COLO668 (cell line): ENCODE data around the gene C1QTNF3.
A peak's percentile ranks its signal among the peaks of the same experiment; 100 is the strongest.
"Not testable (repeated sequence)": the region's sequence is repeated elsewhere in the genome, so short reads cannot be mapped to it uniquely, and the experiment has no call there.

ENCODE experiments used
- DNase-seq: peaks from one replicate; lab custom pipeline; 2025; ENCODE audit not compliant: unreplicated experiment; lab: John Stamatoyannopoulos, UW

The C1QTNF3 gene

DNA sequence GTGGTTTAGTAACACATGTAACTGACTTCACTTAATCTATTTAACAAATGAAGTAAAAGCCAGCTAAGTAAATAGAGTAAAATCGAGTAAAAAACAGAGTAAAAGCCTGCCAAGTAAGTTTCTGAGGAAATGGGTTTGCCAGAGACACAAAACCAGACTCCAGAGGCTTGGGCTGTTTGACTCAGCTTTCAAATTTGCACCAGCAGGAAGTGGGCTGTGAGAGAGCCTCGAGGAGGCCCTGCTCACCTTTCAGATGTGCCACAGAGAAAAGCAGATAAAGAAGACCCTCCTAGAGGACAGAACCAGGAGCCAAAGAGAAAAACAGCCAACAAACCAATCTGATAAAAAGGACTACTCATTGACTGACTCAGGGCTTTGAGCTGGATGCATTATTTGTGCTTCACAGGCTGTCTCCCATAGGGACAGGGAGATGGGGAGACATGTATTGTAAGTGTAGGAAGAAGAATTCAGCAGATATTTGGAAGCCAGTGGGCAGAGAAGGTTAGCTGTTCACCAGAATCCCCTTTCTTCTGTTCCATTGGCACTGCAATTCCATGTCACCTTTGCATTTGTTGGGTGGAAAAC is 20.8 kb downstream of the C1QTNF3 start:
- no peak for DNase-seq

DNA sequence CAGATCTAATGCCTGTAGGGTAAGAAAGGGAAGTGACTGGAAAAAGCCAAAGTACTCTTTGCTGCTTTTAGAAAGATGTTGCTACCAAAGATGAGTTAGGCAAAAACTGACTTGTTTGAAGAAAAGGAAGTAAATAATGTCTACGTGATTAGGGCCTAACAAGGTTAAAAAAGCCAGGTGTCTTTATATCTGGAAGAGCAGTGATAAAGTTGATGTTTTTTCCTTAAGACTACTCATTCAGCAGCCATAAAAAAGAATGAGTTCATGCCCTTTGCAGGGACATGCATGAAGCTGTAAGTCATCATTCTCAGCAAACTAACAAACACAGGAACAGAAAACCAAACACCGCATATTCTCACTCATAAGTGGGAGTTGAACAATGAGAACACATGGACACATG is 21.7 kb downstream of the C1QTNF3 start:
- no peak for DNase-seq

DNA sequence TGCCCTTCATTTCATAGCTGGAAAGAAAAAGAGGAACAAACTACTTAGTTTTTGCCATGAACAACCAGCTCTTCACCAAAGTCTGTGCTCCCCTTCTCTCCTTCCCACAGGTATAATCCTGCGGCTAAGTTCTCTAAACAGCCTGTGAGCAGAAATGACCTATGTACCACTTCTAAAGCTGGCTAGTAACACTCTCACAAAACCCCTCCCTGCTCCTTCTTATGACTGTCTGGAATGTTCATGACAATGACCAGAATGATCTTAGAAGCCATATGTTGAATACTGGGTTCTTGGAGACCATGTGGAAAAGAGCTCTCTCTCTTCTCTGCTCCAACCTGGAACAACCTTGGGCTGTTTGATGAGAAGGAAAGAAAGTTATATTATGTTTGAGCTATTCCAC is 22.3 kb downstream of the C1QTNF3 start:
- no peak for DNase-seq

DNA sequence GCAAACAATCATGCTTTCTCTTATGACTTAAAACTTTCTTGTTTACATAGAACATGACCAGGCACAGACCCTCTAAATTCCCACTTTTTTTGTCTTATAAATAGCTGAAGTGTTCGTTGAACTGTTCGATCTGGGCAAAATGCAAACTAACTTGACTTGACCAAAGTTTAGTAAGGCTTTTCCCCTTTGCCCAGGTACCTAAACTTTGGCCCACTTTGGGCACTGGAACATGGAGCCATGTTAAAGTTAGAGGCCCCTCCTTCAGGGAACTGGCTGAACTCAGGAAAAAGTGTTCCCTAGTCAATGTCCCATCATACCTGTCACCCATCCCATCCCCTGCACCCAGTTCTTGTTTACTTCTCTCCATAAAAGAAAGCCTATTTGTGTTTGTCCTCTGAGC is 25.8 kb downstream of the C1QTNF3 start:
- no peak for DNase-seq

DNA sequence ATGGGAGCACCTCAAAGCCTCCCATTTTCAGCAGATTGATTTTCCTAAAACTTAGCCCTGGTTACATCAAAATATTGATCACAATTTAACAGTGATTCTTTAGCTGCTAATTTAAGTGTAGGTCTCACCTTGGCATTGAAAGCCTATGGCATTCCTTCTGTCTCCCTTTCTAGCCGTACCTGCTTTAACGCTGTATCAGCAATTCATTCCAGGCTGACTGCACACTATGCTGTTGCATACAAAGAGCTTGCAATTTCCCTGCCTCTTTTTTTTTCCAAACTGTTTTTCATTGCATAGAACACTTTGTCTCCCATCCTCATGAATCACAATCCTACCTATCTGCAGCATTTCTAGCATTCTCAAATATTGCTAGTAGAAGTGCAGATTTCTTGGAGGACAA is 26.3 kb downstream of the C1QTNF3 start:
- no peak for DNase-seq

DNA sequence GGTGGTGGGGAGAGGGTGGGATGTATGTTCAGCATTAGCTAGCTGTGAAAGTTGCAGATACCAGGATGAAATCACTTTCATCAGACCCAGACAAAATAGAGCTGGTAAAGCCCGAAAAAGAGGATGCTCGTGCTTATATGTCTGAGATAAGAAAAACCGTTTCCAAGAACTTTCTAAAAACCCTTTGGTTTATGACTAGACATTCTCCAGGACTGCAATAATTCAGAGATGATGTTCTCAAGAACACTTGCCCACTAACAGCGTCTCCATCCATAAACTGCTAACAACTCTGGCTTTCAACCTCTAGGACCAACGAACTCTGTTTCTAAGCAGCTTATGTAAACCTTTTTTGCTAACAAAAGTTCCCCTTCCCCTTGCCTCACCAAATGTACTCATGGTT is 26.8 kb downstream of the C1QTNF3 start:
- no peak for DNase-seq

DNA sequence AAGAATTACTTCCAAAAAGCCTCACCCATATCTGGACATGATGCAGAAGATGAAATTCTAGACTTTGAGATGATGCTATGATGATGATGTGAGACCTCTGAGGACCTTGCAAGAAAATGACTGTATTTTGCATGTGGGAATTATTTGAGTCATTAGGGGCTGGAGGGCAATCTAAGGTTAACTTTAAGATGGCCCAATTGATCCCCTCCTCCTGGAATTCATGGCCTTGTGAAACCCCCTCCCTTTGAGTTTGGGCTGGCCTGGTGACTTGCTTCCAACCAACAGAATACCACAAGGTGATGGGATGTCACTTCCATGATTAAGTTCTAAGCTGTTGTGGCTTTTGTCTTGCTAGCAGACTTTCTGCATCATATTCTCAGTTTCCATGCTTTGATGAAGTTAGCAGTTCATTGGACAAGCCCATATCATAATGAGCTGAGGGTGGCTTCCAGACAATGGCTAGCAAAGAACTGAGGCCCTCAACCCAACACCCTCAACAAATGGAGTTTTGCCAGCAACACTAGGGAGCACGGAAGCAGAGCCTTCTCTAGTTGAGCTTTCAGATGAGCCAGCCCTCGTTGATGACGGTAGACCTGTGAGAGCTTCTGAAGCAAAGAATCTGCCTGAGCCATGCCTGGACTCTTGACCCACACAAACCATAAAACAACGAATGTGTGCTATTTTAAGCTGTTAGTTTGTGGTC is 27.7 kb downstream of the C1QTNF3 start:
- DNase-seq, result no peak

DNA sequence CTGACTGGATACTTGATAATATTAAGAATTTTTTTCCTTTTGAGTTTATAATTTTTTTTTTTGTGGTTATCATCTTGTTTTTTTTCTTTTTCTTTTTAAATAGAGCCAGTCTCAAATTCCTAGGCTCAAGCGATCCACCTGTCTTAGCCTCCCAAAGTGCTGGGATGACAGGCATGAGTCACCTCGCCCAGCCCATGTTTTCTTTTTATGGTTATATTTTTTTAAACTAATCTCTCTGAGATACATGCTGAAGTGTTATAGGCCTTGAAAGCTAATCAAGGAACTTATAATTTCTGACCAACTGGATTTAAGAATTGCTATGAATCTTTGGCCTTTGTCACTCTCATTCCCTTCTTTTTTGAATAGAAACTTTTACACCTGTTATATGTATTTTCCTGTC is 28.4 kb downstream of the C1QTNF3 start:
- DNase-seq, result no peak

DNA sequence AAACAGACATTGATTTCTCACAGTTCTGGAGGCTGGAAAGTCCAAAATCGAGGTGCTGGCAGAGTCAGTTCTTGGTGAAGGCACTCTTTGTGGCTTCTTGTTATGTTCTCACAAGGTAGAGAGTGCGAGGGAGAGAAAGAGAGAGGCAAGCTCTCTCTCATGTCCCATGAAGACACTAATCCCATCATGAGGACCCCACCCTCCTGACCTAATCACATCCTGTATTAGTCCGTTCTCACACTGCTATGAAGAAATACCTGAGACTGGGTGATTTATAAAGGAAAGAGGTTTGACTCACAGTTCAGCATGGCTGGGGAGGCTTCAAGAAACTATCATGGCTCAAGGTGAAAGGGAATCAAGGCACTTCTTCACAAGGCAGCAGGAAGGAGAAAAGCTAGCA is 29.5 kb downstream of the C1QTNF3 start:
- DNase-seq, result no peak

DNA sequence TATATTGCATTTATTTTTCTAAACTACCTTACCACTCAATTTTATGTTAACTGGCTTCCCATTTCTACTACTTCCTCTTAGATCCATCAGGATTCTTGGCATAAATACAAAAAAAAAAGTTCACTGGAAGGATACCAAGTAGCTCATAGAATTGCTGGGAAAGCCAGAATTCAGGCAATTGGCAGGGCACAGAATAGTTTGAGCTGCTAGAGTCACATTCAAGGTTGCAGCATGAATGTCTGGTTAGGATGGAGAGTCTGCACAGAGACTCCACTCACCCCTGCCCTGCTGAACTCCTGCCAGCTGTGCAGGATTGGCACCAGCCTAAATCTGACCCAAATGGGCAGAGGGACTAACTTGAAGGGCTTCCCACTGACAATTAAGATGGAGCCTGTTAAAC is 30.2 kb downstream of the C1QTNF3 start:
- no peak for DNase-seq

DNA sequence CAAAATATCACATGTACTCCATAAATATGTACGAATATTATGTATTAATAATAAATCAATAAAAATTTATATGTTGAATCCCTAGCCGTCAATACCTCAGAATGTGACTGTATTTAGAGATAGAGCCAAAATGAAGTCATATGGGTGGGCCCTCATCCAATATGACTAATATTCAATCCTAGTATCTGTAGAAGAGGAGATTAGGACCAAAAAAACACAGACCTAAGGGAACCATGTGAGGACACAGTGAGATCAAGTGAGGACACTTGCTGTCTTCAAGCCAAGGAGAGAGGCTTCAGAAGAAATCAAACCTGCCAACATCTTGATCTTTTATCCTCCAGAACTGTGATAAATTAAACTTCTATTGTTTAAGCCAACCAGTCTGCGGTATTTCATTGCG is 31.5 kb downstream of the C1QTNF3 start:
- no peak for DNase-seq

DNA sequence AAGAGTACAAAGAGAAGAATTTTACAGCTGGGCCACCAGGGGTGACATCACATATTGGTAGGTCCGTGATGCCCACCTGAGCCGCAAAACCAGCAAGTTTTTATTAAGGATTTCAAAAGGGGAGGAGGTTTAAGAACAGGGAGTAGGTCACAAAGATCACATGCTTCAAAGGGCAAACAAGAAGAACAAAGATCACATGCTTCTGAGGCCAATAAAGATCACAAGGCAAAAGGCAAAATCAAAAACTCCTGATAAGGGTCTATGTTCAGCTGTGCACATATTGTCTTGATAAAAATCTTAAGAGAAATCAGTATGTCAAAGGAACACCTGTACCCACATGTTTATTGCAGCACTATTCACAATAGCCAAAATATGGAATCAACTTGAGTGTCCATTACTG is 32.9 kb downstream of the C1QTNF3 start:
- not testable (repeated sequence) for DNase-seq

DNA sequence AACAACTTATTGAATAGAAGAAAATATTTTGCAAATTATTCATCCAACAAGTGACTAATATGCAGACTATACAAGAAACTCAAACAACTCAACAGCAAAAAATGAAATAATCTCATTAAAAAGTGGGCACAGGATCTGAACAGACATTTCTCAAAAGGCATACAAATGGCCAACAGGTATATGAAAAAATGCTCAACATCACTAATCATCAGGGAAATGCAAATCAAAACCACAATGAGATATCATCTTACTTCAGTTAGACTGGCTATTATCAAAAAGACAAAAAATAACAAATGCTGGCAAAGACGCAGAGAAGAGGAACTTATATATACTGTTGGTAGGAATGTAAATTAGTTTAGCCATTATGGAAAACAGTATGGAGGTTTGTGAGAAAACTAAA is 33.4 kb downstream of the C1QTNF3 start:
- no peak for DNase-seq

DNA sequence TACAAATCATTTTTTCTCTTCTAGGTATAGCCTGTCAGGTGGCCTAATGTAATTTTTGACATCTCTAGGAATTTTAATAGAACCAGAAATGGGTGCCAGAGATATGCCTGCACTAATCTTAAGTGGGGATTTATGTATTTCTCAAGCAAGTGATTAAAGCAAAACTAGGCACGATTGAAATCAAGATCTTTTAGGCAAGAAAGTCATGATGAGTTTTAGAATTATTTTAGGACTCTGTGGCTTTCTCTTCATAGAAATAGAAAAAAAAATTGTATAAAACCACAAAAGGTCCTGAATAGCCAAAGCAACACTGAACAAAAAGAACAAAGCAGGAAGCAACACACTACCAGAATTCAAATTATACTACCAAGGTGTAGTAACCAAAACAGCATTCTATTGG is 34.2 kb downstream of the C1QTNF3 start:
- no peak for DNase-seq

DNA sequence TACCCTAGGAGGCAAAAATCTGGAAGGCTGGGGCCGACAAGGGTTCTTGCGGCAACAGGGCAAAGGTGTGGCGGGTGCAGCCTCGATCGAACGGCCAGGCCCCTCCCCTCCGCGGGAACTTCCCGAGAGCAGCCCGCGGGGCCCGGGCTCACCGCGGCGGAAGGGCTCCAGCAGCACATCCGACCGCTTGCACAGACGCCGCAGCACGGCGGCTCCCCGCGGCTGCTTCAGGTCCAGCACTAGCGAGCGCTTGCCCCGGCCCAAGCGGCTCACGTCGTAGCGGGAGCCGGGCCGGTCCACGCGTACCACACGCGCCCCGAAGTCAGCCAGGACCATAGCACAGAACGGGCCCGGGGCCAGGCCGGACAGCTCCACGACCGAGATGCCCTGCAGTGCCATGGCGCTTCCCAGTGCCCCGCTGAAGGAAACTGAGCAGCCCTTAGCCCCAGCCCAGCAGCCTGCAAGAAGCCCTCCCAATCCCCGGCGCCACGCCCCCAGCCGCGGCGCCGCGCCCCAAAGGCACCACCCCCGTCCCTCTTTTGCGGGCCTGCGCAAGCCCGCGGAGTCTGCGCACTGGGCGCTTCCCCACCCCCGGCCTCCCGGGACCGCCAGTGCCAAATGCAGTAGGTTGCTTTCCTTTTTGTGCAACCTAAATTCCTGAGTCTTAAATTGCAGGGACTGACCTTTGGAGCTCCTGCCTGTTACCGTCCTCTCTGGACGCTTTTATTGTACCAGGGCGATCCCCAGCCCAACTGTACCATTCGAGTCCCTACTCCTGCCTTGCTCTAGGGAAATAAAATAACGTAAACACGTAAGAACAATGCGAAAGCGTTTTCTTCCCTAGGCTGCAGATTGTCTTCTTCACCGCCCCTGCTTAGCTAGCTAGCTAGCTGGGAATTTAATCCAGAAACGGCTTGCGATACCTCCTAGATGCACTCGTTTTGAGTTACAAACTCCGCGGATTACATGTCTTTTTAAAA is 35.1 kb downstream of the C1QTNF3 start, which contains the start of gene AMACR:
AMACR (minus strand) TSS at position 430 of the 980 bp plus-strand sequence; CDS start at position 399, 31 bp downstream.
- DNase-seq, result peak; percentile 96

DNA sequence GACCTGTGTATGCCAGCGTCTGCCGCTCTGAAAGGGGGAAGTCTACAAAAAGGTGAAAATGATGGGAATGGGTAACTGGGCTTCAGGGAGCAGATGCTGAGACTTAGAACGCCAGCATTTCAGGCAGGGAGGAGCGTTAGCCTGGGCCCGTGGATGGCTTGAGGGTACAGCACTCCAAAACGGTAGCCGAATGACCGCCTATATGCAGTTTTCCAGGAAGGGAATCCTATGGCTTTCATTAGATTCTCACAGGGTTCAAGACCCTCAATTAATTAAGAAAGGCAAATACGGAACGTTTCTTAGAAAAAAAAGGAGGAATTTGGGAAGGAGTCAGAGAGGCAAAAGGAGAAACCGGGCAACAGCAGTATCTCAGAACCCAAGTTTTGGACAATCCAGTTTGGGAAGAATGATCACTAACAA is 35.8 kb downstream of the C1QTNF3 start:
- DNase-seq, result peak; percentile 19

DNA sequence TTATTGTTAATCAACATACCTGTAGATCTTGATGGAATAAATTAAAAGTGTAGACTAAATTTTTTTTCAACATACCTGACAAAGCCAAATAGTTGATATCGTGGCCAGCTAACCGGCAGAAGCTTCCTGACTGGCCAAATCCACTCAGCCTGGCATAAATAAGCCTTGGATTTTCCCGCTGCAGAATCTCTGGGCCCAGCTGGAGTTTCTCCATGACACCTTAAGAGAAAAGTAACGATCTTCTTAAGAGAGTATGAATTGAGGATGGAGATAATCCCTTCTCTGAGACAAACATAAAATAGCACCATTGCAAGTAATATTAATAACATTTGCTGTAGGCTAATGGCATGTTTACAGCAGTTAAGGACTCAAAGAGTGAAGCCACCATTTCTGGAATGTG is 37.3 kb downstream of the C1QTNF3 start:
- no peak for DNase-seq

DNA sequence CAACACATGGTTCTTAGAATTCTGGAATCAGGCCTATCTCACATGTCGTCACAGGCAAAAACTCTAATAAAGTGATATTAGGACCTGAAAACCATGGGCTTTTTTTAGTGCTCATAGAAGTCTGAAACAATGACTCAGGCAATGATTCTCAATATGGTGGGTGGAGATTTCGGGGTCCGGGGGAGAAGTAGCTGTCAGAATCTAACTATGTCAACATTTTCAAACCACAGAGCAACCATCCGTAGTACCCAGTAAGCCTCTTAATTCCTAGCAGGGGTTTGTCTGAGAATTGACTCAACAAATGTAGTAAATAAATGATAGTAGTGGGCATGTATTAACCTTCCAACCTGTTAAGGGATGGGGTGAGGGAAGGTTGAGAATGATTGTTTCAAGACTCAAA is 37.8 kb downstream of the C1QTNF3 start:
- DNase-seq, result no peak

DNA sequence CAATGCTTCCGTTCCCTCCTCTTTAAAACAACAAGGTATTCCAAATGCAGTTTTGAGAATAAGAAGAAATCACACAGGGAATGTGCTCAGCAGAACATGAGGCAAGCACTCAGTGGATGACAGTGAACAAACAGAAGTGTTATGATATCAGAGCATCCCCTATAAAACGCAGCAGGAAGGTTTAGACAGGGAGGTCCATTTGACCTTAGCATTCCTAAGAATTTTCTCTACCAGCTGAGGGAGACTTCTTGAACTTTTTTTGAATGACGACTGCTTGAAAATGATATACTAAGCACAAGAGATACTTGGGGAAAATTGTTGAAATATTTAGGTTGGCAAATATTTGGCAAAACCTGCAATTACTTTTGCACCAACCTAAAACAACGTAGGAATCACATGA is 39.1 kb downstream of the C1QTNF3 start:
- DNase-seq, result no peak

DNA sequence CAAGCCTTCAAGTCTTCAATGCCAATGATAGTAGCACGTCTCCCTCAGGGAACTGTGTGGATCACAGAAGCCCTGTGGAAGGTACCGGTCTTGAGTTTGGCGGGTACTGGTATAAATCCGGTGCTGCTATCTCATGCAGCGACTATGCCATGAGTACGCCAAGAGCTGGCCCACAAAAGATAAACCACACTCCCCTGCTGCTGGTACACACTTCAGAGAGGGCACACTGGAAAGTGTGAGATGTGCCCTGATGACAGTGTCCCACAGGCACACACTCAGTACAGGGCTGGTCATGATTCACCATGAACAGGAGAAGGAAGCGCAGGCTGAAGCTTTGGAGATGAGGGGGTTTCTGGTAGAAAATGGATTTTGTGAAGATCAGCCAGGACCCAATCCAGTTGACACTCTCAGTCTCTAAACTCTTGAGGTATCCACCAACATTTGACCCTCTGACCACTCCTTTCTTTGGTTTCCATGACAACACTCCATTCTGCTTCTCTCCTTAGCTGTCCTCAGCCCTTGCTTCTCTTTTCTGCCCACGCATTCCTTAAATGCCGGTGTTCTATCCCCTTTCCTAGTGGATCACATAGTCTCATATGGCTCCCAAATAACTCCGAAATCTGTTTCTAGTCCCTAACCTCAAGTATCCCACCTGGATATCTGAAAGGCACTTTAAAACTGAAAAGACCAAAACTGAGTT is 40.2 kb downstream of the C1QTNF3 start:
- no peak for DNase-seq

DNA sequence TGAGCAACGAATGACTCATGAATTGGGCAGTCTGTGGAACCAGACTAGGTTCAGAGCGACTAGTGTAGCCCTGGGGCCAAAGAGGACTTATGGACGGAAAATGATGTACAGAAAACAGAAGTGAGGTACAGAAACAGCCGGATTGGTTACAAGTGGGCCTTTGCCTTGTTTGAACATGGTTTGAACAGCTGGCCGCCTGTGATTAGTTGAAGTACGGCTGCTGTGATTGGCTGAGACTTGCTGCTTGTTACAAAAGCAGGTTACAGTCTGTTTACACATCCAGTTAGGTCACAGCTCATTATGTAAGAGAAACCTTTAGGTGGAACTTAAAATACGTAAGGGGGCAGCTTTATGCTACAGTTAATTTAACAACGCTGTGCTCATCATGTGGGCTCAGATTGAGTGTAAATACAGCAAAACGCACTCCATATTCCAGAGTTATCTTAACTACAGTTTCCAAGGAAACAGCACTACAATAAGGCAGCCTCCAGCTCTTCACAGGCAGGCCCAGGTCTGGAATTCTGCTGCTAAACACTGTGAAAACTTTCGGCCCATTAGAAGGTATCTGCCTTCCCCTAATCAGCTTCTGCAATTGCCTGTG is 41.7 kb downstream of the C1QTNF3 start:
- DNase-seq, result peak; percentile 91
